Hematopoietic multipotent progenitor cell treated with erythropoietin and hydrocortisone succinate and interleukin-3 and kit ligand, for 17 days (in vitro differentiated cells): ENCODE data around the gene PLEKHD1.
"Not testable (repeated sequence)": the region's sequence is repeated elsewhere in the genome, so short reads cannot be mapped to it uniquely, and the experiment has no call there.

Experiments
- DNase-seq: peaks from one replicate; pipeline ENCODE4 v3.0.0-alpha.2; 2015; ENCODE audit warnings: low spot score

PLEKHD1 gene

GRCh38 chr14:69484444-69485314 lies at the start of gene PLEKHD1:
Gene PLEKHD1 (plus strand): TSS chr14:69484728. CDS start chr14:69484966, 238 bp downstream.
- DNase-seq: no peak

DNA sequence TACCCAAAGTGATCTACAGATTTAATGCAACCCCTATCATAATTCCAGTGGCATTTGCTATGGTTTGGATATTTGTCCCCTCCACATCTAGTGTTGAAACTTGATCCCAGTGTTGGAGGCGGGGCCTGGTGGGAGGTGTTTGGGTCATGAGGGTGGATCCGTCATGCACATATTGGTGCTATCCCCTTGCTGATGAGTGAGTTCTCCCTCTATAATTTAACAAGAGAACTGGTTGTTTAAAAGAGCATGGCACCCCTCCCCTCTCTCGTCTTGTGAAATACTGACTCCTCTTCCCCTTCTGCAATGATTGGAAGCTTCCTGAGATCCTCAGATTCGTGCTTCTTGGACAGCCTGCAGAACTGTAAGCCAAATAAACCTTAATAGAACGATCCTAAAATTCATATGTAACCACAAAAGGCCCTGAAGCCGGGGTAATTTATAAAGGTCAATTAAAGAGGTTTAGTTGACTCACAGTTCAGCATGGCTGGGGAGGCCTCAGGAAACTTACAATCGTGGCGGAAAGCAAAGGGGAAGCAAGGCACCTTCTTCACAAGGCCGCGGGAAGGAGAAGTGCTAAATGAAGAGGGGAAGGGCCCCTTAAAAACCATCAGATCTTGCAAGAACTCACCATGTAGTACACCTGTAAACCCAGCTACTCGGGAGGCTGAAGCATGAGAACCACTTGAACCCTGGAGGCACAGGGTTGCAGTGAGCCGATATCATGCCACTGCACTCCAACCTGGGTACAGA lies 44.8 kb upstream of the PLEKHD1 start:
- no peak for DNase-seq

DNA sequence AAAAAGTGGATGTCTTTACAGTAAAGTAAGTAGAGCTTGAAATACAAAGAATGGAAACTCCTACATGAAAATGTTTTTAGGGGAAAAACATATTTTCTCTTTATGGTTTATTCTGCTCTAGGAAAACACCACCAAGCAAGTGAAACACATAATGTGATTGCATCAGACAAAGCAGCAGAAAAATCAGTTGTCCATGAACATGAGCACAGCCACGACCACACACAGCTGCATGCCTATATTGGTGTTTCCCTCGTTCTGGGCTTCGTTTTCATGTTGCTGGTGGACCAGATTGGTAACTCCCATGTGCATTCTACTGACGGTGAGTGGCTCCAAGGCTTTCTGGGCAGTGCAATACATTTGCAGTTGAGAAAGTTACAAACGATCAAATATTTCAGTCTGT lies 42.6 kb upstream of the PLEKHD1 start:
- no peak for DNase-seq

DNA sequence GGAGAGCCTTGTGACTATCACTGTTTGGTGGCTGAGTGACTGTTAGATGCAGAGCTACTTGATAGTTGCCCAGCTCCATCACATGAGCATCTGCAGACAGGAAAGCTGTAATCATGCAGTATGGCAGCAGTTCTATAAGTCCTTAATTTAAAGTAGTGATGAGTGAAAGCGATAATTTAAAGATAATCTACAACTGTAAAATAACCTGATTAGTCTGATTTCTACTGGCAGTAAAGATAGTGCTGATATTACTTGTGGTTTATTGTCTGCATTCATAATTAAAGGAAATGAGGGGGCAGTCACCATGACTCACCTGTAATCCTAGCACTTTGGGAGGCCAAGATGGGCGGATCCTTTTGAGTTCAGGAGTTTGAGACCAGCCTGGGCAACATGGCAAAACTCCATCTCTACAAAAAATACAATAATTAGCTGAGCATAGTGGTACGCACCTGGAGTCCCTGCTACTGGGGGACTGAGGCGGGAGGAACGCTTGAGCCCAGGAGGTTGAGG lies 41.2 kb upstream of the PLEKHD1 start:
- DNase-seq: no peak

- DNase-seq: no peak
These were observed 35.3 kb upstream of the PLEKHD1 start for GRCh38 chr14:69449216-69449615.

DNA sequence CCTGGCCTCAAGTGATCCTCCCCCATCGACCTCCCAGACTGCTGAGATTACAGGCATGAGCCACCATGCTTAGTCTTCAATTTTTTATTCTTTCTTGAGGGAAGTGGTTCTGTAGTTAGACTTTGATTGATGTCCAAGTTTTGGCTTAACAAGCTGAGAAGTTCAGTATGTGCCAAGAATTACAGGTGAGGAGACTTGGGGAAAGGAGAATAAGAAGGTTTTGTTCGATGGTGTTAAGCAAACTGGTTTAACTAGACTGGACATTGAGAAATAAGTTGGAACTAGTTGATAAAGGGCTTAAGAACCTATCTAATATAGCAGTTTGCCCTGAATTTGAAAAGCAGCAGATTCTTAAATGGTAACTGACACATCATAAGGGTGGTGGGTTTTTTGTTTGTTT lies 32.6 kb upstream of the PLEKHD1 start:
- no peak for DNase-seq

DNA sequence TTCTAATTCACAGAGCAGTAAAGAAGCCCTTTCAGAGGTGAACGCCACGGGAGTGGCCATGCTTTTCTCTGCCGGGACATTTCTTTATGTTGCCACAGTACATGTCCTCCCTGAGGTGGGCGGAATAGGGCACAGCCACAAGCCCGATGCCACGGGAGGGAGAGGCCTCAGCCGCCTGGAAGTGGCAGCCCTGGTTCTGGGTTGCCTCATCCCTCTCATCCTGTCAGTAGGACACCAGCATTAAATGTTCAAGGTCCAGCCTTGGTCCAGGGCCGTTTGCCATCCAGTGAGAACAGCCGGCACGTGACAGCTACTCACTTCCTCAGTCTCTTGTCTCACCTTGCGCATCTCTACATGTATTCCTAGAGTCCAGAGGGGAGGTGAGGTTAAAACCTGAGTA lies 26.2 kb upstream of the PLEKHD1 start:
- no peak for DNase-seq

DNA sequence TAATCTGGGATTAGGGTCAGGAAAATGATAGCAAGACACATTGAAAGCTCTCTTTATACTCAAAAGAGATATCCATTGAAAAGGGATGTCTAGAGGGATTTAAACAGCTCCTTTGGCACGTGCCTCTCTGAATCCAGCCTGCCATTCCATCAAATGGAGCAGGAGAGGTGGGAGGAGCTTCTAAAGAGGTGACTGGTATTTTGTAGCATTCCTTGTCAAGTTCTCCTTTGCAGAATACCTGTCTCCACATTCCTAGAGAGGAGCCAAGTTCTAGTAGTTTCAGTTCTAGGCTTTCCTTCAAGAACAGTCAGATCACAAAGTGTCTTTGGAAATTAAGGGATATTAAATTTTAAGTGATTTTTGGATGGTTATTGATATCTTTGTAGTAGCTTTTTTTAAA lies 25.4 kb upstream of the PLEKHD1 start:
- no peak for DNase-seq

DNA sequence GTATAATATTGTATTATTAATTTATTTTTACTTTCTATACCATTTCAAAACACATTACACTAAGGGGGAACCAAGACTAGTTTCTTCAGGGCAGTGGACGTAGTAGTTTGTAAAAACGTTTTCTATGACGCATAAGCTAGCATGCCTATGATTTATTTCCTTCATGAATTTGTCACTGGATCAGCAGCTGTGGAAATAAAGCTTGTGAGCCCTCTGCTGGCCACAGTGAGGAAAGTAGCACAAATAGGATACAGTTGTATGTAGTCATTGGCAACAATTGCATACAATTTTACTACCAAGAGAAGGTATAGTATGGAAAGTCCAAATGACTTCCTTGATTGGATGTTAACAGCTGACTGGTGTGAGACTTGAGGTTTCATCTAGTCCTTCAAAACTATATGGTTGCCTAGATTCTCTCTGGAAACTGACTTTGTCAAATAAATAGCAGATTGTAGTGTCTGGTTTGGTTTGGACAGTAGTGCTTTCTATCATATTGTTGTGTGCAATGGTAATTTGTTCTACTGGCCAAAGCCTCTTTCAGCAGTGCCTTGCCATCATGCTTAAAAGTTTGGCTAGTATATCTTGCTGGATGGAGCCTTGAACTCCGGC lies 24.3 kb upstream of the PLEKHD1 start:
- DNase-seq: peak; percentile 60

DNA sequence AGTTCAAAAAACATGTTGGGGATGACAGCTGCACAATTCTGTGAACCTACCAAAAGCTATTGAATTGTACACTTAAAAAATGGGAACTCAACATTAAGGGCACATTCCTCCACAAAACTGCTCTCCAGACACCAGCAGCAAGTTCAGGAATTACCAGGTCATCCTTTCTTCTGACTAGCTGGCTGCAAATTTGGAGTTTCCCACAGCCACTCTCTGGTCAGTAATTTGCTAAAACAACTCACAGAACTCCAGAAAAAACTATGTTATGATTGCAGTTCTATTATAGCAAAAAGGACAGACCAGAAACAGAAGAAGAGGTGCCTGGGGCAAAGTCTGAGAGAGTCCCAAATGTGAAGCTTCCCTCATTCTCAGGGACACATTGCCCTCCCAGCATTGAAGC lies 20.1 kb upstream of the PLEKHD1 start:
- no peak for DNase-seq

- no peak for DNase-seq
These were observed 19.7 kb upstream of the PLEKHD1 start for GRCh38 chr14:69464829-69465228.

GRCh38 chr14:69468949-69469348 lies 15.6 kb upstream of the PLEKHD1 start:
- DNase-seq: no peak

GRCh38 chr14:69471436-69471835 lies 13.1 kb upstream of the PLEKHD1 start:
- no peak for DNase-seq

- DNase-seq: no peak
These were observed 12.6 kb upstream of the PLEKHD1 start for GRCh38 chr14:69471916-69472315.

DNA sequence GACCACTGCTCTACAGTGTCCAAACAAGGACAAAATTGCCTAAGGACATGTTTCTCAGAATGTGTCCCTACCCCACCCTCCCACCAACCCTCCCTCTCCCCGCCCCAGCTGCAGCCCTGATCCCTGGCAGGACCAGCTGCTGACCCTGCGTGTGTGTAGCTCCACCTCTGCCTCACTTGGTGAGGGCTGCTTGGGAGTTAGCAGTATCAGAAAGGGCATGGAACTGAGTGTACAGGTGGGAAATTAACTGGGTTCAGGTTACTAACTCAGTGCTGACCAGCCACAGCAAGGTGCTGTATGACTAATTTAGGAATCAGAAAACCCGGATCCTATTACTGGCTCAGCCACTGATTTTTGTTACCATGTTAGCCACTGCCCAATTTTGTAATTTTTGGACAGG lies 11.3 kb upstream of the PLEKHD1 start:
- no peak for DNase-seq

DNA sequence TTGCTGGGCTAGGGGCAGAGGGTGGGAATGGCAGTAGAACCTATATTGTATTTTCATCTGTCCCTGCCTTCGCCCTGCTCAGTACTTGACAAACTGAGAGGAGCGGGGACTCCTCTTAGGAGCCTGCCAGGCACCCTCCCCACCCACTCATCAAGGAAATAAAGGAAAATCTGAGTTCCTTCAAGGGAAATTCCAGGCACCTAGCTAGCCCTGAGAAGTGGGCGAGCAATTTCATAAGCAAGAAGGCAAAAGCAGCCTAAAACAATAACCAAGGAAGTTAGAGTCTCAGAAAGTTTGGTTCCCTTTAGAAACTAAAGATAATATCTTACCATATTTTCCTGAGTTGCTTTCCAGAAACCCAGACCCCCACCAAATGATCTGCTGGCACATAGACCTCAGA lies 10.6 kb upstream of the PLEKHD1 start:
- no peak for DNase-seq

GRCh38 chr14:69475194-69475818 lies 9.2 kb upstream of the PLEKHD1 start:
- no peak for DNase-seq

- DNase-seq: not testable (repeated sequence)
These were observed 7.6 kb upstream of the PLEKHD1 start for GRCh38 chr14:69476824-69477450.

GRCh38 chr14:69478055-69478454 lies 6.5 kb upstream of the PLEKHD1 start:
- DNase-seq: not testable (repeated sequence)

DNA sequence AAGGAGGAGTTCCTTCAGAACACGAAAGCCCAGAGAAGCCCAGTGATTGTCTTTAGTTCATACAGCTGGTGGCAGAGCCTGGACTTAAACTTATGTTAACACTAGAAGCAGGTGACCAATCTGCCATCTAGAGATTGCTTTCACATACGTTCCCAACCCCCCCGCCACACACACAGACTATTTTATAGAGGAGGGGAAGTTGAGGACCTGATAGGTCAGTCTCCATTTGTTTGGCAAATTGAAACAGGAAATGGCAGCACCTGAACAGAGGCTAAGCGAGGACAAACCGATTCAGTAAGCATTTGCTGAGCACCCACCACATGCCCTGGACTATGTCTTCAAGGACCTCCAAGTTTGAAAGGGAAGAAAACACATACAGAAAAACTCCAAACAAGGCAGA lies 4.8 kb upstream of the PLEKHD1 start:
- DNase-seq: no peak

GRCh38 chr14:69480136-69480535 lies 4.4 kb upstream of the PLEKHD1 start:
- DNase-seq: no peak
